Neural progenitor cell (in vitro differentiated cells): Measurements from ENCODE around the gene MYOZ1.

Experiments used
- CTCF ChIP-seq: fragments of 200-600 bp; sonication (generic); IDR thresholded peaks from 2 replicates; pipeline ENCODE4 v1.5.1; 2017; ENCODE audit warnings: antibody characterized with exemption, mild to moderate bottlenecking
- EZH2 ChIP-seq: fragments of 200-600 bp; sonication (generic); IDR thresholded peaks from 2 replicates; pipeline ENCODE4 v1.6.1; 2017; ENCODE audit warnings: antibody characterized with exemption, mild to moderate bottlenecking, moderate library complexity

- TF ChIP-seq CTCF (no peak), EZH2 (no peak)
Measured at GRCh38 chr10:73655990-73656298, 14.7 kb upstream of the MYOZ1 start, which contains the start of gene SYNPO2L.
